Left lung (tissue), 10 donors: ENCODE data around the gene NRBF2. TPM values are rescaled to one million over a fixed set of nuclear protein-coding genes. Genes with fewer than 3 reads are reported as not detected.

Experiments
- ATAC-seq: fragments of 200-7000 bp; cut with Tn5 transposase; one replicate; pipeline ENCODE4 v1.9.1; 2020; ENCODE audit warnings: moderate library complexity
- DNase-seq, 4 donors: peaks; one replicate each; pipeline ENCODE4 v3.0.0-alpha.2; 2013 to 2020
- H3K27ac ChIP-seq, 2 donors: fragments of 200-600 bp; sonication (generic) in 1 of 2; one replicate each; pipeline versions ENCODE4 v1.5.0 to v1.8.0; 2020 to 2021
- H3K27me3 ChIP-seq, 2 donors: fragments of 200-600 bp; sonication (generic) in 1 of 2; one replicate each; pipeline versions ENCODE4 v1.5.0 to v1.8.0; 2020 to 2021
- H3K36me3 ChIP-seq, 2 donors: fragments of 200-600 bp; sonication (generic) in 1 of 2; one replicate each; pipeline versions ENCODE4 v1.5.0 to v1.8.0; 2020 to 2021
- H3K4me1 ChIP-seq, 2 donors: fragments of 200-600 bp; one replicate each; pipeline ENCODE4 v1.8.0; 2021
- H3K4me3 ChIP-seq, 2 donors: fragments of 200-600 bp; sonication (generic) in 1 of 2; one replicate each; pipeline versions ENCODE4 v1.5.0 to v1.8.0; 2020 to 2021; ENCODE audit warnings: mild to moderate bottlenecking in 1 of 2
- H3K9me3 ChIP-seq, 2 donors: fragments of 200-600 bp; sonication (generic) in 1 of 2; one replicate each; pipeline versions ENCODE4 v1.5.0 to v1.8.0; 2020 to 2021
- intact Hi-C, 2 donors: fragments of 100-400 bp; cut with DNase I; formaldehyde crosslinking; loops; one replicate each; pipeline versions ENCODE4 v1.11.2 to v1.14.2; 2022
- polyA plus RNA-seq, 6 donors: library from polyadenylated mRNA; unstranded; fragments of 120-200 nt; gene quantifications; one replicate each; pipeline ENCODE4 v1.2.1, GENCODE V29; 2013; ENCODE audit not compliant: insufficient read length in 6 of 6
- total RNA-seq, 2 donors: library from RNA; stranded (reverse); fragmentation: NEBNext Ultra II Directional; extraction: Animal tissue kit (Norgen Biotek cat#: 25700); gene quantifications; one replicate each; pipeline ENCODE4 v1.2.1, GENCODE V29; 2021
- TF ChIP-seq, protein P1 (sequence below), 2 donors: fragments of 200-600 bp; sonication (generic) in 1 of 2; IDR thresholded peaks; one replicate each; pipeline versions ENCODE4 v1.5.0 to v1.8.0; 2021; ENCODE audit warnings: antibody characterized with exemption in 2 of 2
- donor health status: DM: no; HTN: yes; CAD: no.
- donor health status: DM: no; HTN: no; CAD: no.

Gene NRBF2
- total and polyA plus RNA-seq, 8 donors, result 19.0 to 24.1 (median 22.0) TPM

GRCh38 chr10:63110940-63111339 lies 22.2 kb upstream of the NRBF2 start:
- Histone ChIP-seq H3K36me3 (no peaks in the 10 kb centered on the region), H3K9me3 (no peaks in the 10 kb centered on the region), H3K27me3 (no peaks in the 10 kb centered on the region), H3K4me1 (peaks cover 0 to 16% of the 10 kb centered on the region in 2 donors), H3K27ac (no peak overlapping the region), H3K4me3 (no peak overlapping the region)
- DNase-seq (no peak), ATAC-seq (no peak)
- intact Hi-C loops, result no loop called here
- TF ChIP-seq, protein P1, sequence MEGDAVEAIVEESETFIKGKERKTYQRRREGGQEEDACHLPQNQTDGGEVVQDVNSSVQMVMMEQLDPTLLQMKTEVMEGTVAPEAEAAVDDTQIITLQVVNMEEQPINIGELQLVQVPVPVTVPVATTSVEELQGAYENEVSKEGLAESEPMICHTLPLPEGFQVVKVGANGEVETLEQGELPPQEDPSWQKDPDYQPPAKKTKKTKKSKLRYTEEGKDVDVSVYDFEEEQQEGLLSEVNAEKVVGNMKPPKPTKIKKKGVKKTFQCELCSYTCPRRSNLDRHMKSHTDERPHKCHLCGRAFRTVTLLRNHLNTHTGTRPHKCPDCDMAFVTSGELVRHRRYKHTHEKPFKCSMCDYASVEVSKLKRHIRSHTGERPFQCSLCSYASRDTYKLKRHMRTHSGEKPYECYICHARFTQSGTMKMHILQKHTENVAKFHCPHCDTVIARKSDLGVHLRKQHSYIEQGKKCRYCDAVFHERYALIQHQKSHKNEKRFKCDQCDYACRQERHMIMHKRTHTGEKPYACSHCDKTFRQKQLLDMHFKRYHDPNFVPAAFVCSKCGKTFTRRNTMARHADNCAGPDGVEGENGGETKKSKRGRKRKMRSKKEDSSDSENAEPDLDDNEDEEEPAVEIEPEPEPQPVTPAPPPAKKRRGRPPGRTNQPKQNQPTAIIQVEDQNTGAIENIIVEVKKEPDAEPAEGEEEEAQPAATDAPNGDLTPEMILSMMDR (IDR thresholded peaks at IDR 0.05), result no peak

GRCh38 chr10:63114031-63114814 lies 18.9 kb upstream of the NRBF2 start:
- intact Hi-C loops, result no loop called here
- no peak overlapping the region for H3K4me3 ChIP-seq
- DNase-seq (peak in 2 of 4 donors; percentile 68 to 82), ATAC-seq (peak; percentile 70)
- TF ChIP-seq, protein P1 (IDR thresholded peaks at IDR 0.05), result no peak
- no peaks in the 10 kb centered on the region for H3K36me3 ChIP-seq
- no peaks in the 10 kb centered on the region for H3K27me3 ChIP-seq
- H3K9me3 ChIP-seq, result no peaks in the 10 kb centered on the region
- H3K27ac ChIP-seq, result peak overlapping the region; percentile 20 to 81
- H3K4me1 ChIP-seq, result peaks cover 0 to 18% of the 10 kb centered on the region in 2 donors

DNA sequence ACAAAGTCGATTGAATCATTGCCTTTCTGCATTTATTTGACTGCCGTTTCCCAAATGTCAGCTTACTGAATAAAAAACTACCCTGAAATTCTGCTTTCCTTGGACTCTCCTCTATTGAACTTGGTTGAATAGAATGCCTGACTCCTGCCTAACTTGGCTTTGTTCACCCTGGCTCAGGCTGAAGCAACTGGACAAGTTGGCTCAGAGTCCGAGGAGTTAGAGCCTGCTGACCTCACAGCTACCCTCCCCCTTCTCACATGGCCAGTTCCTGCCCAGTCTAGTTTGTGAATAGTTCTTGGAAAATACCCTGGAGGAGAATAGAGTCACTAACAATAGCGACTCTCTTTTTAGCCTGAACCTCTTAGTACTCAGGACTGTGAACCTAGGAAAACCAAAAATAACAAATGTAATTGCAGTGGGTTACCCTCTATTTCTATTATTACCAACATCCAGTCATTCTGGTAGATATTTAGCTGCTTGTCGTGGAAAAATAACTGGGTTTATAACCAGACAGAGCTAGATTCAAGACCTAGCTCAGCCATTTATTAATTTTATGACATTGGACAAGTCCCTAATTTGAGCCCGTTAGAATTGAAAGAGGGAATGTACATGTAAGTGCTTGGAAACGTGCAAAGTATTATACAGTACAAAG lies 17.3 kb upstream of the NRBF2 start:
- H3K36me3 ChIP-seq, result no peaks in the 10 kb centered on the region
- peak; percentile 83 for ATAC-seq
- no peaks in the 10 kb centered on the region for H3K27me3 ChIP-seq
- peak overlapping the region; percentile 6 to 20 for H3K27ac ChIP-seq
- H3K4me1 ChIP-seq, result peaks cover 0 to 18% of the 10 kb centered on the region in 2 donors
- no peaks in the 10 kb centered on the region for H3K9me3 ChIP-seq
- intact Hi-C loops, result no loop called here
- TF ChIP-seq, protein P1 (IDR thresholded peaks at IDR 0.05), result no peak
- DNase-seq, result peak in 3 of 4 donors; percentile 39 to 80 (median 66)
- H3K4me3 ChIP-seq, result no peak overlapping the region

DNA sequence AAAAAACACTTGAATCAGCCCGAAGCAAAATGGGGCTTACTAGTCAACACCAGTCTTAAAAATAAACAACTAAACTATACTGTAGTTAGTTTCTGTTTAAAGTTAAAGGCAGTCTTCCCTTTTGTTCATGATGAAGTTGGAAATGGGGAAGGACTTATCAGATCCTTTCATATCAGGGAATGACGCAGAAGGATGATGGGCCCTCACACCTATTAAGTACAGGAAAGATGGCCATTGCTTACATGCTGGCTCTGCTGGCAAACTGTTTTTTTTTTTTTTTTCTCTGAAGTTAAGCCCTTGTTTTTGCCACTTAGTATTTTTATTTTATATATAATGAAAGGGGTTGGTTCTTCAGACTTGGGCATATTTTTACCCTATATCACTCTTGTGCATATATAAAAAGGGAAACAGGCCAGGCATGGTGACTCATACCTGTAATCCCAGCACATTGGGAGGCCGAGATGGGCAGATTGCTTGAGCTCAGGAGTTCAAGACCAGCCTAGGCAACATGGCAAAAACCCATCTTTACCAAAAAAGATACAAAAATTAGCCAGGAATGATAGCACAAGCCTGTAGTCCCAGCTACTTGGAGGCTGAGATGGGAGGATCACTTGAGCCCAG lies 16.6 kb upstream of the NRBF2 start:
- no peak overlapping the region for H3K4me3 ChIP-seq
- intact Hi-C loops, result no loop called here

More for the DNA sequence above, 16.6 kb upstream of the NRBF2 start:
- Histone ChIP-seq H3K9me3 (no peaks in the 10 kb centered on the region), H3K27me3 (no peaks in the 10 kb centered on the region), H3K27ac (peak overlapping the region; percentile 6 to 20), H3K36me3 (no peaks in the 10 kb centered on the region), H3K4me1 (peaks cover 0 to 18% of the 10 kb centered on the region in 2 donors)
- DNase-seq (no peak), ATAC-seq (no peak)
- TF ChIP-seq, protein P1 (IDR thresholded peaks at IDR 0.05), result no peak
